LNCAP (cell line): ENCODE data around the gene CCSER1.

Experiments
- TF ChIP-seq, protein P1 (sequence below): fragments of 450-650 bp; IDR thresholded peaks from 2 replicates; pipeline ENCODE4 v1.5.1; 2017; ENCODE audit warnings: mild to moderate bottlenecking

Gene CCSER1

DNA sequence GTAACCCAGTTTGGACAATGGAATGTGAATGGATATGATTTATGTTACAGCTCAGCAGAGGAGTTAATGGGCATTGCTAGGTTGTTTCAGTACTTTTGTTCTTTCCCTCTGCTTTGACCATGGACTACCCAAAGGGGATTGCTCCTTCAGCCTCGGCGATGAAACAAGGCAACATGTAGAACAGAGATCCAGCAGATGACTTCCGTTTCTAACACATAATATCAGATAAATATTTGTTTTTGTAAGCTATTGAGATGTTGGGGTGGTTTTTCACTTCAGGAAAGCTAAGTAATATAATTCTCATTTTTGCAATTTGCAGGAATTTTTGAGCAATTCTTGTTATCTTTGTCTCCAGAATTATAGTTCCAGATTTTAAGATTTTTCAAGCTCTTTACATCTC is 1241.9 kb downstream of the CCSER1 start:
- TF ChIP-seq, protein P1, sequence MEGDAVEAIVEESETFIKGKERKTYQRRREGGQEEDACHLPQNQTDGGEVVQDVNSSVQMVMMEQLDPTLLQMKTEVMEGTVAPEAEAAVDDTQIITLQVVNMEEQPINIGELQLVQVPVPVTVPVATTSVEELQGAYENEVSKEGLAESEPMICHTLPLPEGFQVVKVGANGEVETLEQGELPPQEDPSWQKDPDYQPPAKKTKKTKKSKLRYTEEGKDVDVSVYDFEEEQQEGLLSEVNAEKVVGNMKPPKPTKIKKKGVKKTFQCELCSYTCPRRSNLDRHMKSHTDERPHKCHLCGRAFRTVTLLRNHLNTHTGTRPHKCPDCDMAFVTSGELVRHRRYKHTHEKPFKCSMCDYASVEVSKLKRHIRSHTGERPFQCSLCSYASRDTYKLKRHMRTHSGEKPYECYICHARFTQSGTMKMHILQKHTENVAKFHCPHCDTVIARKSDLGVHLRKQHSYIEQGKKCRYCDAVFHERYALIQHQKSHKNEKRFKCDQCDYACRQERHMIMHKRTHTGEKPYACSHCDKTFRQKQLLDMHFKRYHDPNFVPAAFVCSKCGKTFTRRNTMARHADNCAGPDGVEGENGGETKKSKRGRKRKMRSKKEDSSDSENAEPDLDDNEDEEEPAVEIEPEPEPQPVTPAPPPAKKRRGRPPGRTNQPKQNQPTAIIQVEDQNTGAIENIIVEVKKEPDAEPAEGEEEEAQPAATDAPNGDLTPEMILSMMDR = no peak

- TF ChIP-seq, protein P1 = no peak
These were observed 1246.4 kb downstream of the CCSER1 start for GRCh38 chr4:91373546-91373945.

- TF ChIP-seq, protein P1 = no peak
These were observed 1294.8 kb downstream of the CCSER1 start for GRCh38 chr4:91422011-91422410.

DNA sequence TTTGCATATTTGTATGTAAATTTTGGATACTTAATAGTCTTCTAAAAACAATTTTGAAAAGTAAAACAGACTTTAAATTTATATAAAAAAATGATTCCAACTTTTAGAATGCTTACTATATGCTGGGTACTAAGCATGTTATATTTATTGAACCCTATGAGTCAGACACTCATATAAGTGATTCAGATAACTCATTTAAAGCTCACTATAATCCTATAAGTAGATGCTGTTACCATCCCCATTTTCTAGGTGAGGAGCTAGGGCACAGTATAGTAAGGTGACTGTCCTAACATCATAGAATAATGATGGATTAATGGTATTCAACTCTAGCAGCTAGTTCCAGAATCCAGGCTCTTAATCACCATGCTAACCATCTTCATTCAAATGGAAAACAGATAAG is 1299.5 kb downstream of the CCSER1 start:
- TF ChIP-seq, protein P1 = no peak

DNA sequence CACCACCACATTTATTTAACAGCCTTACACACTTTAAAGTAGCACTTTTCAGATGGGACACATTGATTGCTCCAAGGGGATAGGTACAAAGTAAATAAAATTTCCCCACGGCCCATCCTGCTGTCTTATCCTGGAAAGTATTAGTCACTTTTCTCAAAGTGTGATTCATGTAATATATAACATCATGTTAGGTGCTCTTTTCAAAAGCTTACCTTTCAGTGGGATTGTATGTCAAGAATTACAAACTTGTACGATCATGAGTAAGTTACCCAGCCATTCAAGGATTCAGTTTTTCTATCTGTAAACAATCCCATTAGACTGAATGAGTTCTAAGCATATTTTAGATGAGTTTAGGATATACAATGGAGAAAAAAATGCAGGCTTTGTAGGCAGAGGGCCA is 1300.0 kb downstream of the CCSER1 start:
- TF ChIP-seq, protein P1 = no peak

- TF ChIP-seq, protein P1 = no peak
These were observed 1307.4 kb downstream of the CCSER1 start for GRCh38 chr4:91434631-91435030.

- TF ChIP-seq, protein P1 = no peak
These were observed 1309.4 kb downstream of the CCSER1 start for GRCh38 chr4:91436556-91436955.

- TF ChIP-seq, protein P1 = no peak
These were observed 1320.0 kb downstream of the CCSER1 start for GRCh38 chr4:91447168-91447567.
